GM18526 (cell line): ENCODE data around the gene POLD2.

Source experiments
- POLR2A ChIP-seq: IDR thresholded peaks from 3 replicates; pipeline ENCODE4 v1.6.1; 2011; ENCODE audit not compliant: insufficient read length; ENCODE audit errors: extremely low read depth

POLD2 gene

GRCh38 chr7:44094365-44094764, 29.0 kb downstream of the POLD2 start:
- no peak for TF ChIP-seq POLR2A

- no peak for TF ChIP-seq POLR2A
Measured at GRCh38 chr7:44093102-44093641, 30.2 kb downstream of the POLD2 start.

- TF ChIP-seq POLR2A = no peak
Measured at GRCh38 chr7:44087911-44088838, 35.2 kb downstream of the POLD2 start.

GRCh38 chr7:44086627-44087026, 36.7 kb downstream of the POLD2 start:
- TF ChIP-seq POLR2A = no peak

- no peak for TF ChIP-seq POLR2A
Measured at GRCh38 chr7:44085546-44085945, 37.8 kb downstream of the POLD2 start.

- no peak for TF ChIP-seq POLR2A
Measured at GRCh38 chr7:44084701-44085100, 38.6 kb downstream of the POLD2 start.

GRCh38 chr7:44083796-44084195, 39.6 kb downstream of the POLD2 start:
- TF ChIP-seq POLR2A = no peak

- peak; percentile 40 for TF ChIP-seq POLR2A
Measured at GRCh38 chr7:44082541-44083207, 40.7 kb downstream of the POLD2 start.

GRCh38 chr7:44081266-44081748, 42.0 kb downstream of the POLD2 start:
- no peak for TF ChIP-seq POLR2A

- TF ChIP-seq POLR2A = no peak
Measured at GRCh38 chr7:44080686-44081265, 42.6 kb downstream of the POLD2 start.

- TF ChIP-seq POLR2A = no peak
Measured at GRCh38 chr7:44080118-44080517, 43.2 kb downstream of the POLD2 start.

- TF ChIP-seq POLR2A = no peak
Measured at GRCh38 chr7:44079331-44080021, 43.9 kb downstream of the POLD2 start.

- TF ChIP-seq POLR2A = no peak
Measured at GRCh38 chr7:44078521-44078920, 44.8 kb downstream of the POLD2 start.

- no peak for TF ChIP-seq POLR2A
Measured at GRCh38 chr7:44077681-44078091, 45.7 kb downstream of the POLD2 start.

- TF ChIP-seq POLR2A = no peak
Measured at GRCh38 chr7:44077061-44077460, 46.3 kb downstream of the POLD2 start.
